Measurements from ENCODE around the gene CASP3.
A peak's percentile ranks its signal among the peaks of the same experiment; 100 is the strongest.
"Not testable (repeated sequence)": the region's sequence is repeated elsewhere in the genome, so short reads cannot be mapped to it uniquely, and the experiment has no call there.

The CASP3 gene

DNA sequence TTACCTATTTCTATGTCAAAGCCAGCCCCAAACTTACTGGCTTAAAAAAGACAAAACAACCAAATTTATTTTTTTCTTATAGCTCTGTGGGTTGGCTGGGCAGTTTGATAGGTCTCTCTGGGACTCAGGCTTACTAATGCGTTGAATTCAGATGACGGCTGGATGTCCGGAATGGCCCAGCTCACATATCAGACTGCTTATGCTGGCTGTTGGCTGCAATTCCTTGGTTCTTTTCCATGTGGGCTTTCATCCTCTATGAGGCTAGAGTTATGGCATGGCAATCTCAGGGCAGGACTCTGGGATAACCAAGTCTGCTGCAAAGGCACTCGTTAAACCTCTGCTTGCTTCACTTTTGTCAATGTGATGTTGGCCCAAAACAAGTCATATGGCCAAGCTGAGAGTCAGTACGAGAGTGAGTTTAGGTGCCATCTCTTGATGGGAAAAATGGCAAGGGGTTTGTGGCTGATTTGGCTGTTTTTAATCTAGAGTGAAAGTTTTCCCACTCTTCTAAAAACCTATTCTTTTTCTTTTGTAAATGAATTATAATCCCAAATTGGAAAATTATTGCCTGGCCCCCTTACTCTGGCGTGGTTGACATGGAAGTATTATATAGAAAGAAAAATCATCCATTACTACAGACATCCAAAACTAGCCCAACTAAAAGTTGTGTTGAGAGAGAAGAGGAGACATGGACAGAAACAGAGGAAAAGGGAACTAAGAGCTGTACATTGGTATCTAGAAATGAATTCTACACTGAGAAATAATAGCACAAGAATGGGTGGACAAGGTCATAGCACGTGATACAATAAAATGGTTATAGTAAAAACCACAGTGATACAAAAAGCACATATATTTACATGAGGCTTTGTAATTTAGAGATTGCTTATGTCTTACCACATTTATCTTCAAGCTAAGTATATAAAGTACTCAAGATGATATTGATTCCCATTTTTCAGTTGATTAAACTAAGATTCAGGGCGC, 6.9 kb upstream of the CASP3 start:
- TF ChIP-seq, protein P1, sequence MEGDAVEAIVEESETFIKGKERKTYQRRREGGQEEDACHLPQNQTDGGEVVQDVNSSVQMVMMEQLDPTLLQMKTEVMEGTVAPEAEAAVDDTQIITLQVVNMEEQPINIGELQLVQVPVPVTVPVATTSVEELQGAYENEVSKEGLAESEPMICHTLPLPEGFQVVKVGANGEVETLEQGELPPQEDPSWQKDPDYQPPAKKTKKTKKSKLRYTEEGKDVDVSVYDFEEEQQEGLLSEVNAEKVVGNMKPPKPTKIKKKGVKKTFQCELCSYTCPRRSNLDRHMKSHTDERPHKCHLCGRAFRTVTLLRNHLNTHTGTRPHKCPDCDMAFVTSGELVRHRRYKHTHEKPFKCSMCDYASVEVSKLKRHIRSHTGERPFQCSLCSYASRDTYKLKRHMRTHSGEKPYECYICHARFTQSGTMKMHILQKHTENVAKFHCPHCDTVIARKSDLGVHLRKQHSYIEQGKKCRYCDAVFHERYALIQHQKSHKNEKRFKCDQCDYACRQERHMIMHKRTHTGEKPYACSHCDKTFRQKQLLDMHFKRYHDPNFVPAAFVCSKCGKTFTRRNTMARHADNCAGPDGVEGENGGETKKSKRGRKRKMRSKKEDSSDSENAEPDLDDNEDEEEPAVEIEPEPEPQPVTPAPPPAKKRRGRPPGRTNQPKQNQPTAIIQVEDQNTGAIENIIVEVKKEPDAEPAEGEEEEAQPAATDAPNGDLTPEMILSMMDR (IDR thresholded peaks at IDR 0.05; ENCODE audit: low read depth, low read length) = no peak
- H3K4me3 ChIP-seq (ENCODE audit: low read depth, low read length) = no peak overlapping the region
- in situ Hi-C loops (cut with HindIII; ENCODE audit: low sequenced_read_pairs) = no loop called here
- DNase-seq (ENCODE audit: low read depth, low spot score) = no peak

DNA sequence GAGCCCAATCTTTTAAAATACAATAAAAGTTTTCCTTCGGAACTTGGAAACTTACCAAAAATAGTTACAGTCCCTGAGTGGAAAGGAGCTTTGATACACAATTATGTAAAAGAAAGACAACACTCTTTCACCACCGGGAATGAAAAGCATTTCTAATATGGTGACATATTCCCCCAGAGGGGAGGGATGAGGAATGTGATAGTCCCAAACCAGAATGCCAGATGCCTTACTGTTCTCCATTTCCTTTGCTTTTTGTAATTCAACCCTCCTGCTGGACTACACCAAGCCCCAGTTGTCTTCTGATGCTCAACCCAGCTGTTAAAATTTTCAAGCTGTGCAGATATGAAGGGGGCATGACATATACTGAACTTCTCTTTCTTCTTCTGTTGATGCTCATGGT, 4.4 kb upstream of the CASP3 start:
- TF ChIP-seq, protein P1 (IDR thresholded peaks at IDR 0.05; ENCODE audit: low read depth, low read length) = no peak
- no peak overlapping the region for H3K4me3 ChIP-seq (ENCODE audit: low read depth, low read length)
- peak; percentile 81 for DNase-seq (ENCODE audit: low read depth, low spot score)
- in situ Hi-C loops (cut with HindIII; ENCODE audit: low sequenced_read_pairs) = no loop called here

DNA sequence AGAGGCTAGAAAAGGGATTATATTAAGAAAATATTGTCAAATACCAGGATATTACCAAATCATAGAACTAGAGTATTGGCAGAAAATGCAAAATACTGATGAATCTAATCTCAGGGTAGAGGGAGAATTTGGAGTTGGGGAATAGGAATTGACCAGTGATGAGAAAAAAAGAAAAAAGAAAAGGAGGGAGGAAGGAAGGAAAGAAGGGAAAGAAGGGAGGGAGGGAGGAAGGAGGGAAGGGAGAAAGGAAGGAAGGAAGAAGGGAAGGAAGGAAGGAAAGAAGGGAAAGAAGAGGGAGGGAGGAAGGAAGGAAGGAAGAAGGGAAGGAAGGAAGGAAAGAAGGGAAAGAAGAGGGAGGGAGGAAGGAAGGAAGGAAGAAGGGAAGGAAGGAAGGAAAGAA, 3.4 kb upstream of the CASP3 start:
- DNase-seq (ENCODE audit: low read depth, low spot score); in situ Hi-C loops (cut with HindIII; ENCODE audit: low sequenced_read_pairs): not testable (repeated sequence)

DNA sequence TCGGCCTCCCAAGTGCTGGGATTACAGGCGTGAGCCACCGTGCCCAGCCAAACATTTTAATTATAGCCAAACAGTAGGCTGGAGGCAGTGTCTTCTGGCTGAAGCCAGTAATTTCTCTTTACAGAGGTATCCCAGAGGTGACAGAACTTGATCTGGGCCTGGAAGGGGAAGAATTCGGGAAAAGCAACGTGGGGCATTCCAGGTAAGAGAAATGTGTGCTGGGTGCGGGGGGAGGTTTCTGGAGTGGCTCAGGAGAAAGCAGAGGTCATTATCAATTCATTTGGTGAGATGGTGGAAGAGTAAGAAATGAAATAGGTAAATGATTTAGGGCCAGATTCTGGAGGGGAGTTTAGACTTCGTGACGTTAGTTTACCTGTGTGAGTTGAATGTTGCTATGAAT, 2.7 kb upstream of the CASP3 start:
- TF ChIP-seq, protein P1 (IDR thresholded peaks at IDR 0.05; ENCODE audit: low read depth, low read length) = no peak
- in situ Hi-C loops (cut with HindIII; ENCODE audit: low sequenced_read_pairs) = no loop called here
- no peak for DNase-seq (ENCODE audit: low read depth, low spot score)
- no peak overlapping the region for H3K4me3 ChIP-seq (ENCODE audit: low read depth, low read length)

More for the DNA sequence above, 3.4 kb upstream of the CASP3 start:
- H3K4me3 ChIP-seq (ENCODE audit: low read depth, low read length) = not testable (repeated sequence)

DNA sequence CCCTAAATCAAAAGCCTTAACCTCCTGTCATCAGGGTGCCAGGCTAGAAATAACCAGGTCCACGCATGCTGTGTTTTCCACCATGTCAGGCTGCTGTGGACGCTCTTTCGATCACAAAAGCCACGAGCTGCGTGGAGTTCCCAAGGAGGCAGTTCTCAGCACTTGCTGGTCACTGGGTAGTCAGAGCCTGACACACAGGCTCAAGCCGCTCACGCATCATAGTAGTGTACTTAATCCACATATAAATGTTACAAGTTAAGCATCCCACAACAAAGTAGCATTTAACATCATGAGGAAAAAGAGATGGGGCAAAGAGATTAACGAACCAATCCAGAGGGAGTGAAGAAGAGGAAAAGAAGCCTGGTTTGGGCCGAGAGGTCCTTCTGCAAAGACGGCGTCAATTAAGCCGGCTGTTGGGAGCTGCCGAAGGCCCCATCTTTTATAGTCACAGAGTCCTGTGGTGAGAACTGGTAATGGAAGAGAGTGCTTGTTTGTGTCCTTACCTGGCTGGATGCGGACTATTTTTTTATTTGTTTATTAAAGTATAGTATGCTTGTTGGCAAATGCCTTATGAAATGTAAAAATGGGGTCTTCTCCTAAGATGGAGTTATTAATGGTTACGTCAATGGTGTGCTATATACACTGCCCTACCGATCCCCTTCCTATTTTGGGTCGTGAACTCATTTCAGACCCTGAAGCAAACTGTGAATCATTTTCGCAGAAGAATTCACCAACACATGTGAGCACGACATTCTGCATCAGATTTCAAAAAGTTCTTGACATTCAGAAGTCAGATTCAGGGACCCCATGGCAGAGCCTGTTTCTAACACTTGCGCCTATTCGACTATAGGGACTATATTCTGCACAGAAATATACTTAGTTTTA, 966 bp upstream of the CASP3 start:
- peak; percentile 62 for DNase-seq (ENCODE audit: low read depth, low spot score)
- TF ChIP-seq, protein P1 (IDR thresholded peaks at IDR 0.05; ENCODE audit: low read depth, low read length) = no peak
- peak overlapping the region; percentile 70 for H3K4me3 ChIP-seq (ENCODE audit: low read depth, low read length)
- in situ Hi-C loops (cut with HindIII; ENCODE audit: low sequenced_read_pairs) = no loop called here

DNA sequence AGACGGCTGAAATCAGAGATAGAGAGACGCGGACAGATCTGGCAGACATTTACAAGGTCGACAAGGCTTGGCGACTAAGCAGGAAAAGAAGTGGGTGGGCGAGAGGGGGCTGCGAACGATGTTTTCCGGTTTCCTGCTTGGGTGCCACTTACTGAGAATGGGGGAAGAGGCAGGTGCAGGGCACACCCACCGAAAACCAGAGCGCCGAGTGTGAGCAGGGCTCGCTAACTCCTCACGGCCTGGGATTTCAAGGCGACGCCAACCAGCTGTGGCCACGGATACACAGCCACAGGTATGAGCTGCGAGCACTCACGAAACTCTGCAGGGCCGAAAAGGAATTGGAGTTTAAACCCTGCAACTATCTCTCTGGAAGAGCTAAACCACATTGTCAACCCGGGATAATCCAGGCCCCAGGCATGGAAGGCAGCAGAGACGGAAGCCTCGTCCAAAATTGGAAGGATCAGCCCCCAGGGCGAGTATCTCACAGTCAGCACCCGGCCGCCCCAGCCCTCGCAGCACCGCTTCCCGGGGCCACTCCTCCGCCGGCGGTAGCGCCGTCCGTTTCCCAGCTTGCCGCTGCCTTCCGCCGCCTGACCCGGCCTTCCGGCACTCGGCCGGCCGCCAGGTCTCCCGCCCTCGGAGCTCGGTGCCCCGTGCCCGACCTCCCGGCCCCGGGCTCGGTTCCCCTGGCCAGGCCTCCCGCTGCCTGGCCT, 778 bp downstream of the CASP3 start:
- in situ Hi-C loops (cut with HindIII; ENCODE audit: low sequenced_read_pairs) = no loop called here
- TF ChIP-seq, protein P1 (IDR thresholded peaks at IDR 0.05; ENCODE audit: low read depth, low read length) = no peak
- peak overlapping the region; percentile 71 for H3K4me3 ChIP-seq (ENCODE audit: low read depth, low read length)
- DNase-seq (ENCODE audit: low read depth, low spot score) = peak; percentile 52

All from astrocyte of the spinal cord (primary cell).